Caco-2 (cell line): Measurements from ENCODE around the gene NTRK2. TPM values are rescaled to one million over a fixed set of nuclear protein-coding genes. Genes with fewer than 3 reads are reported as not detected.
"Not testable (repeated sequence)": the region's sequence is repeated elsewhere in the genome, so short reads cannot be mapped to it uniquely, and the experiment has no call there.

Experiments used
- BruUV-seq: library from RNA; stranded (reverse); fragments of 400-500 nt; replicated peaks from 2 replicates; lab custom pipeline; 2021; lab: Mats Ljungman, UMichigan
- CTCF ChIA-PET: fragments of 300-600 bp; sonication (Branson Sonifier 250); formaldehyde crosslinking; loops from one replicate; lab custom pipeline; 2022; ENCODE audit warnings: antibody characterized with exemption; lab: Charles Lee
- POLR2A ChIA-PET: fragments of 300-600 bp; sonication (Branson Sonifier 250); formaldehyde crosslinking; loops from one replicate; lab custom pipeline; 2022; ENCODE audit warnings: antibody characterized with exemption; lab: Charles Lee
- DNase-seq, 2 experiments: peaks; one replicate each; pipeline versions ENCODE4 v3.0.0 to v3.0.0-alpha.2; 2020 to 2022
- H3K27me3 ChIP-seq: replicated peaks from 2 replicates; pipeline ENCODE4 v1.6.0; 2011; ENCODE audit warnings: low read length; ENCODE audit not compliant: control insufficient read depth, insufficient read depth
- H3K36me3 ChIP-seq: 2 replicates; pipeline ENCODE4 v1.5.1; 2011; ENCODE audit warnings: low read length; ENCODE audit not compliant: control insufficient read depth, insufficient read depth
- H3K4me1 ChIP-seq: fragments of 250-450 bp; sonication (Bioruptor Pico); 2 replicates; pipeline ENCODE4 v1.5.1; 2020; ENCODE audit warnings: mild to moderate bottlenecking
- H3K4me3 ChIP-seq: 2 replicates; pipeline ENCODE4 v1.5.1; 2011; ENCODE audit warnings: low read depth, mild to moderate bottlenecking, control low read depth, low read length
- H3K9me3 ChIP-seq: fragments of 250-450 bp; sonication (Bioruptor Pico); 2 replicates; pipeline ENCODE4 v1.5.1; 2020; ENCODE audit warnings: mild to moderate bottlenecking, moderate library complexity
- H3K27ac Mint-ChIP-seq: one replicate; pipeline ENCODE4 v1.8.0; 2022; ENCODE audit warnings: mixed read lengths; ENCODE audit not compliant: unreplicated experiment
- H3K27me3 Mint-ChIP-seq: one replicate; pipeline ENCODE4 v1.8.0; 2022; ENCODE audit warnings: mixed read lengths; ENCODE audit not compliant: insufficient read depth, unreplicated experiment
- H3K36me3 Mint-ChIP-seq: one replicate; pipeline ENCODE4 v1.8.0; 2022; ENCODE audit warnings: mild to moderate bottlenecking, mixed read lengths; ENCODE audit not compliant: insufficient read depth, unreplicated experiment
- H3K4me1 Mint-ChIP-seq: one replicate; pipeline ENCODE4 v1.8.0; 2022; ENCODE audit warnings: low read depth, mixed read lengths; ENCODE audit not compliant: unreplicated experiment
- H3K4me3 Mint-ChIP-seq: one replicate; pipeline ENCODE4 v1.8.0; 2022; ENCODE audit warnings: mild to moderate bottlenecking, moderate library complexity, mixed read lengths; ENCODE audit not compliant: unreplicated experiment
- H3K9me3 Mint-ChIP-seq: one replicate; pipeline ENCODE4 v1.8.0; 2022; ENCODE audit warnings: mixed read lengths; ENCODE audit not compliant: unreplicated experiment
- intact Hi-C: fragments of 100-400 bp; cut with micrococcal nuclease; formaldehyde crosslinking; loops from one replicate; pipeline ENCODE4 v1.10.0; 2022; ENCODE audit not compliant: unreplicated experiment
- total RNA-seq: library from RNA; stranded (reverse); gene quantifications from 2 replicates; pipeline ENCODE4 v1.2.3, GENCODE V29; 2022
- TF ChIP-seq, protein P1 (sequence below), 2 experiments: fragments of 200-600 bp in 1 of 2; IDR thresholded peaks; 1 replicate in 1 of 2; 2 replicates in 1 of 2; pipeline versions ENCODE4 v1.5.1 to v1.8.0; 2011 to 2022; ENCODE audit warnings: antibody characterized with exemption in 1 of 2, control low read depth in 1 of 2, inconsistent platforms in 1 of 2, low read depth in 1 of 2, low read length in 1 of 2, mild to moderate bottlenecking in 1 of 2, moderate library complexity in 1 of 2; ENCODE audit not compliant: insufficient read depth in 1 of 2, severe bottlenecking in 1 of 2, unreplicated experiment in 1 of 2

The NTRK2 gene
- total RNA-seq, 1 experiment from 2014 or later = not detected

DNA sequence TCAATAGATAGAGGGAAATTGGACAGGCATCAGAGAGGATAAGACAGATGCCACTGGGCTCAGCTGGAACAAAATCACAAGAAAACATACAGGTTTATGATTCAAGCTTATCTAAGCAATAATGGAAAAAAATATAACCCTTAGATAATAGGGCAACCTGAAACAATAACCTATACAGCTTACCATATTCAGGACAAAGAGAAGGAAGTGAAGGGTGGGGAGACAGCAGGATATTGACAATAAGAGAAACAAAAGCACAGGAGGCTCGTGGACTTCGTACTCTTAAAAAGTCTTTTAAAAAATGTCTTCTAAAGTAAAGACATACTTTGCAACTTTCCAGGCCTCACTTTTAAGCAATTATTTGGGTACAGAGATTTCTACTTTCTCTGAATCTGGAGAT is 225.3 kb downstream of the NTRK2 start:
- ChIA-PET CTCF (no interaction called here), POLR2A (no interaction called here)
- H3K36me3 Mint-ChIP-seq = no peaks in the 10 kb centered on the region
- BruUV-seq = no TSS peak
- no peaks in the 10 kb centered on the region for H3K4me1 ChIP-seq
- no peaks in the 10 kb centered on the region for H3K9me3 Mint-ChIP-seq
- no peaks in the 10 kb centered on the region for H3K36me3 ChIP-seq
- H3K27ac Mint-ChIP-seq = no peak overlapping the region
- H3K27me3 ChIP-seq = no peaks in the 10 kb centered on the region
- no peaks in the 10 kb centered on the region for H3K4me1 Mint-ChIP-seq
- DNase-seq = no peak
- intact Hi-C loops = no loop called here
- no peak overlapping the region for H3K4me3 ChIP-seq
- H3K9me3 ChIP-seq = no peaks in the 10 kb centered on the region
- no peak overlapping the region for H3K4me3 Mint-ChIP-seq
- TF ChIP-seq, protein P1, sequence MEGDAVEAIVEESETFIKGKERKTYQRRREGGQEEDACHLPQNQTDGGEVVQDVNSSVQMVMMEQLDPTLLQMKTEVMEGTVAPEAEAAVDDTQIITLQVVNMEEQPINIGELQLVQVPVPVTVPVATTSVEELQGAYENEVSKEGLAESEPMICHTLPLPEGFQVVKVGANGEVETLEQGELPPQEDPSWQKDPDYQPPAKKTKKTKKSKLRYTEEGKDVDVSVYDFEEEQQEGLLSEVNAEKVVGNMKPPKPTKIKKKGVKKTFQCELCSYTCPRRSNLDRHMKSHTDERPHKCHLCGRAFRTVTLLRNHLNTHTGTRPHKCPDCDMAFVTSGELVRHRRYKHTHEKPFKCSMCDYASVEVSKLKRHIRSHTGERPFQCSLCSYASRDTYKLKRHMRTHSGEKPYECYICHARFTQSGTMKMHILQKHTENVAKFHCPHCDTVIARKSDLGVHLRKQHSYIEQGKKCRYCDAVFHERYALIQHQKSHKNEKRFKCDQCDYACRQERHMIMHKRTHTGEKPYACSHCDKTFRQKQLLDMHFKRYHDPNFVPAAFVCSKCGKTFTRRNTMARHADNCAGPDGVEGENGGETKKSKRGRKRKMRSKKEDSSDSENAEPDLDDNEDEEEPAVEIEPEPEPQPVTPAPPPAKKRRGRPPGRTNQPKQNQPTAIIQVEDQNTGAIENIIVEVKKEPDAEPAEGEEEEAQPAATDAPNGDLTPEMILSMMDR (IDR thresholded peaks at IDR 0.05; ENCODE audit: insufficient read depth in 1 of 2, low read depth in 1 of 2, low read length in 1 of 2, severe bottlenecking in 1 of 2, unreplicated experiment in 1 of 2) = no peak
- no peaks in the 10 kb centered on the region for H3K27me3 Mint-ChIP-seq

DNA sequence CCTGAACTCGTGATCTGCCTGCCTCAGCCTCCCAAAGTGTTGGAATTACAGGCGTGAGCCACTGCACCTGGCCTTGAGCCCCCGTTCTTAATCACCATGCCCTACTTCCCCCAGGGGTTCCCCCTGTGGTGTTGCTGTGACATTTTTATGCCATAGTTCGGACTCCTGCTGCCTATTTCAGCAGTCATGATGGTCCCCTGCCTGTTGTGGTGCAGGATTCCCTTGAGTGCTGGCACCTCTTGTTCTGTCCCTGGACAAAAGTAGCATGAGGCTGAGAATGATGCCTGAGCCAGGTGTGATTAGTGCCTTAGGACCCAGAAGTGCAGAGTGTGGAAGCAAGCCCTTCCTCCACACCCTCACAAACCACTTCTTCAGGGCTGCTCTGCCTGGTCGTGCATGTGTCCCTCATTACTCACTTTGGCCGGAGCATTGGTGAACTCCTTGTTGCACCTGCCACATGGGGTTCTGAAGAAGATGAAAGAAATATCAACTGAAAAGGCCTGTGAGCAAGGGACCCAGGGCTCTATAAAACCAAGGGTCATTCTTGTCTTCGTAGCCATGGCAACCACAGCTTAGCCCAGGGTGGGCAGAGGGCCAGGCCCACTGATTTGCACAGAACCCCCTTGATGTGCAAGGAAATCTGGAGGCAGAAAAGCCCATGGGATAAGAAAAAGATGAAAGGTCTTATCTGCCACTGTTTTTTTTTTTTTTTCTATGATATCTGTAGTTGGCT is 228.0 kb downstream of the NTRK2 start:
- intact Hi-C loops = no loop called here
- Histone ChIP-seq H3K4me1 (no peaks in the 10 kb centered on the region), H3K4me3 (no peak overlapping the region), H3K36me3 (no peaks in the 10 kb centered on the region), H3K27me3 (no peaks in the 10 kb centered on the region), H3K9me3 (no peaks in the 10 kb centered on the region)
- Mint-ChIP-seq H3K36me3 (no peaks in the 10 kb centered on the region), H3K4me1 (no peaks in the 10 kb centered on the region), H3K27me3 (no peaks in the 10 kb centered on the region), H3K9me3 (no peaks in the 10 kb centered on the region), H3K4me3 (no peak overlapping the region), H3K27ac (no peak overlapping the region)
- no TSS peak for BruUV-seq
- DNase-seq = no peak
- ChIA-PET POLR2A (no interaction called here), CTCF (no interaction called here)
- TF ChIP-seq, protein P1 (IDR thresholded peaks at IDR 0.05; ENCODE audit: insufficient read depth in 1 of 2, low read depth in 1 of 2, low read length in 1 of 2, severe bottlenecking in 1 of 2, unreplicated experiment in 1 of 2) = no peak

GRCh38 chr9:84898188-84898587 is 228.7 kb downstream of the NTRK2 start:
- intact Hi-C loops = no loop called here
- Histone ChIP-seq H3K4me3 (no peak overlapping the region), H3K36me3 (no peaks in the 10 kb centered on the region), H3K4me1 (no peaks in the 10 kb centered on the region), H3K27me3 (no peaks in the 10 kb centered on the region), H3K9me3 (no peaks in the 10 kb centered on the region)
- DNase-seq = no peak
- TF ChIP-seq, protein P1 (IDR thresholded peaks at IDR 0.05; ENCODE audit: insufficient read depth in 1 of 2, low read depth in 1 of 2, low read length in 1 of 2, severe bottlenecking in 1 of 2, unreplicated experiment in 1 of 2) = no peak
- Mint-ChIP-seq H3K27ac (no peak overlapping the region), H3K4me3 (no peak overlapping the region), H3K27me3 (no peaks in the 10 kb centered on the region), H3K9me3 (no peaks in the 10 kb centered on the region), H3K4me1 (no peaks in the 10 kb centered on the region), H3K36me3 (no peaks in the 10 kb centered on the region)
- CTCF ChIA-PET = no interaction called here
- BruUV-seq = no TSS peak
- POLR2A ChIA-PET = no interaction called here

DNA sequence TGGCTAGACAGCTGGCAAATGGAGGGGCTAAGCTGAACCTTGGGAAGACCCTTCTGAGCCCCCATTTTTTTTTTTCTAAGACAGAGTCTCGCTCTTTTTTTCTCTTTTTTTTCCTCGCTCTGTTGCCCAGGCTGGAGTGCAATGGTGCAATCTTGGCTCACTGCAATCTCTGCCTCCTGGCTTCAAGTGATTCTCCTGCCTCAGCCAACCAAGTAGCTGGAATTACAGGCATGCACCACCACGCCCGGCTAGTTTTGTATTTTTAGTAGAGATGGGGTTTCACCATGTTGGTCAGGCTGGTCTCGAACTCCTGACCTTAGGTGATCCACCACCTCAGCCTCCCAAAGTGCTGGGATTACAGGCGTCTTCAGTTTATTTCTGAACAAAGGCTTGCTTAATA is 229.1 kb downstream of the NTRK2 start:
- H3K27me3 Mint-ChIP-seq, intact Hi-C loops, H3K4me1 ChIP-seq, POLR2A ChIA-PET, H3K4me1 Mint-ChIP-seq, DNase-seq, H3K27ac Mint-ChIP-seq, H3K4me3 ChIP-seq, H3K36me3 Mint-ChIP-seq, H3K9me3 ChIP-seq, H3K36me3 ChIP-seq, BruUV-seq, CTCF ChIA-PET, H3K27me3 ChIP-seq, H3K4me3 Mint-ChIP-seq, H3K9me3 Mint-ChIP-seq: not testable (repeated sequence)
